T-helper 9 cell (primary cell): ENCODE results near the gene SEMA5A.

ENCODE experiments used
- DNase-seq: peaks from one replicate; pipeline ENCODE4 v3.0.0-alpha.2; 2020

Gene SEMA5A

GRCh38 chr5:9202636-9203035 lies 343.2 kb downstream of the SEMA5A start:
- no peak for DNase-seq

DNA sequence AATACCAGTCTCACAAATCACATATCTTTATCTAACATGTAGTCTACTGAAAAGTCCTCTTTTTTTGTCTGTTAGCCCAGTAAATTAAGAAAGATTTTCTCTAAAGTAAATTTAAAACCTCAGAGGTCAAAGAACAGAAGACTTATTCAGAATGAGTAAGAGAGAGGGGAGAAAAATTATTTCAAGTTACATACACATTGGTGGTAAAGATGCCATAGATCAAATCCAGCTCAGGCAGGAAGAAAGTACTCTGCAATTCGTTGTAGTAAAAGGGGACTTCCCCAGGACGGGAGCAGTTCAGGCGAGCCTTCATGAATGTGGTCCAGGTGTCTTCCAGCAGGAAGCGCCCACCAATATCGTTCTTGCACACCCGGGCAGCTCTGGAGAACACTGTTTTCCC lies 344.1 kb downstream of the SEMA5A start:
- DNase-seq = no peak

DNA sequence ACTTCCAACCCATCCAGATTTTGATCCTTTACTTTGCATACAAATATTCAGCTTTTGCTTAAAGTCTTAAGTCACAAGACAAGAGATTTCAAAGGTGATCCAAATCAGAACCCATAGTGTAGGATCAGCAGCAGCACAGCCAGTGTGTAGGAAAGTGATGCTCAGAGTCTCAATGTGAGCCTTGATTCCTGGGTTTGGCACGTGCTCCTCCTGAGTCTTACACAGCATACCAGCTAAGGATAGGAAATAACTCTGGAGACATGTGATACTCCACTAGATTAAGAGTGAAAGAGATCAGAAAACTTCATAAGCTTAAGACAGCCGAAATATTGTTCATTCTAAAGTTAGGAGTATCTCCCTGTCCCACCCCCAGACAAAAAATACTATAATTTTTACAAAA lies 344.9 kb downstream of the SEMA5A start:
- DNase-seq = no peak

GRCh38 chr5:9198394-9198793 lies 347.5 kb downstream of the SEMA5A start:
- DNase-seq = no peak

DNA sequence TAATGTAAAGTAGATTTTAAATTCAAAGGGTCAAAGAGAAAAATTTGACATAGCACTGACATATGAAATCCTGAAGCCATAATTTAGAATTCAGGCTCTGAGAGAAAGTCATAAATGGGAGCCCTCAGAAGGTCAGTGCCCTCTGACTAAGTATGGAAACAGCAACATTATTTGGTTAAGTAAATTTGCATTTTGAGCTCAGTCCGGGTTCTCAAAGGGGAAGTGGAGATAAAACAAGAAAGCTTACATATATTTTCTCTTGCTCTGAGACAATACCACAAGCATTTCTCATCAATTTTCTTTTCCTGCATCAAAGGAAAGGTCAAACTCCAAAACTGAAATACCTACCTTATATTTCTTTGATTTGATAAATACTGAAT lies 348.0 kb downstream of the SEMA5A start:
- no peak for DNase-seq

DNA sequence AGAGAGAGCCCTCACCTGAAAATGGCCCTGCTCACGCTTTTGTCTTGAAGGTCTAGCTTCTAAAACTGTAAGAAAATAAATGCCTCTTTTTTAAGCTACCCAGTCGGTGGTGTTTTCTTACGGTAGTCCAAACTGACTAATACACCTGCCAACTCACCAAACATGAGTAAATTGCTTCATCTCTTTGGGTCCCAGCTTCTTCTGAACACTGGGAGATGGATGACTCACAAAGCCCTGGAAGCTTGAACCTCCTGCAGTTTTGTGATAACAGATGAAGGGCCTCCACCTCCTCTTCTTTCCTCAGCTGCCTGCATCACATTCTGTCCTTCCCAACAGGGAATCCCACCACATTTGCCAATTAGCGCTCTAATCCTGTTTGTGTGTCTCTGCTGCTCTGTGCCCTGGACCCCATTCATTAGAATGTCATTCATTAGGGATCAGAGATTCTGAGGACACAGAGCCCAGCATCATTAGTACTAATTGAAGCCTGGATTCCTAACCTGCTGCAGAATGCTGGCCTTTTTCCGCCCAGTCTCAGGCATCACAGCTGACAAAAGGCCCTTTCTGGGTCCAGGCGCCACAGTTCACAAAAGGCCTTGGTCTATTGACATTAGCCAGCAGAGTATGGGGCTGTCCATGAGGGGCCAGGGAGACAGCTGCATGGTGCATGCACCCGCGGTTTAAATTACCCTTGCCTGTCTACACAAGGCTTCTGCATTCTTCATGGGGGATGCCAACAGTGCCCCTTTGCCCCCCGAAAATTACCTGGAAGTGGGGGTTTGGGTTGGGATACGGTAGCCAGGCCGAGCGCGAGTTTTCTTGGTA lies 349.3 kb downstream of the SEMA5A start:
- DNase-seq = no peak

GRCh38 chr5:9194509-9194908 lies 351.4 kb downstream of the SEMA5A start:
- DNase-seq = no peak

- DNase-seq = no peak
Measured at GRCh38 chr5:9192266-9192665, 353.6 kb downstream of the SEMA5A start.

DNA sequence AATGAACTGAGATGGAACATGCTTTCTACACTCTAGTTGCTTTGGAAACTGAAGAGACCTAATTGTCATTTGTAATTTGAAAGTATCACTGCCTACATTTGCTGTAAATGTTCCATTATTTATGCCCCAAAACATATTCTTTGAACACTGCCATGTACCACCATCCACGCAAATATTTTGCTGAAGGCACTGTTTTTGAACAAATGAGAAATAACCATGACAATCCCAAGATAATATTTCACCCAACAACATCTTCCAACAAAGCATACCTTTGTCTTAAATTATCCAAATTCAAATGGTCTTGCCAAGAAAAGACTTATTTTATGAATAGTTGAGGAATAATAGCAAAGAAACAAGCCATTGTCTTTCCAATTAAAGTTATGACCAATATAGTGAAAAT lies 356.2 kb downstream of the SEMA5A start:
- no peak for DNase-seq

DNA sequence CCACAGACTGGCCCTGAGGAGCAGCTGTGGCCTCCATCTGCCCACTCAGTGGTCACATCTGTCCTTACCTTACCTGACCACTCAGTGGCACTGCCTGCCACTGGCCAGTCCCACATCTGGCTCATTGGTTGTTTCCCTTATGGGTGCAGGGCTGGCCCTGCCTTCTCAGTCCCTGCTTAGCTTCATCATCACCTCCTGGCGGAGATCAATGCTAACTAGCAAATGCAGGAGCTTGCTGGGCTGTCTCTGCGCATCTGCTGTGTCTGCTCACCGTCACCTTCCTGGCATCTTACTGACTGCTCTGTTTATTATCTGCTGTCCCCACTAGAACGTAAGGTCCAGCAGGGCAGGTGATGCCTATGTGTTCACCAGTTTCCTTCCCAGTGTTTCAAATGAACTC lies 356.9 kb downstream of the SEMA5A start:
- DNase-seq = no peak

DNA sequence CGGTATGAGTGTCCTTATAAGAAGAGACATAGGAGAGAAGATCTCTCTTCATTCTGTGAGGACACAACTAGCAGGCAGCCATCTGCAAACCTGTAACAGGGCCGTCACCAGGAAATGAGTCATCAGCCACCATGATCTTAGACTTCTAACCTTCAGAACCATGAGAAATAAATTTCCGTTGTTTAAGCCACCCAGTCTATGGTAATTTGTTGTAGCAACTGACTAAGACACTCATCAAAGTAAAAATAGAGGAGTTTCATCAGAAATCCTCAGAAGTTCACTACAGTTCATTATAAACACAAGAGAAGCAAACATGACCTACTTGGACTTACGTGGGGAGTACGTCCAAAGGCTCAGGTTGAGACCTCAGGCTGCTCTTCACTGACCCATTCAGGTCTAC lies 357.7 kb downstream of the SEMA5A start:
- DNase-seq = no peak

GRCh38 chr5:9187614-9188013 lies 358.3 kb downstream of the SEMA5A start:
- DNase-seq = no peak

DNA sequence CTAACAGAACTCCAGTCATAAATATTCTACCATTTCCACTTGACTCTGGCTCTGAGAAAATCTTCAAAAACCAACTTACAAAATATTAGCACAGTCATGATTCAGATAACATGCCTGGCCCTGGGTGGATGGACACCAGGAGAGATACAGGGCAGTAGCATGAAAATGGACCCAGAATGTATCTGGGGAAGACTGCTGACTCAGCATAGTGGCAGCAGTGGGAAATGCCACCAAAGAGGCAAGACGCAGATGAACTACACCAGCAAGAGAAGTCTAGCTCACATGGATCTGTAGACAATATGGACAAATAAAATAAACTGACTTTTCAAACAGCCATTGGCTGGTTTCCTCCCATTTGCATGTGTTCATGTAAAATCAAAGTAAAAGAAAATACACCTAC lies 359.8 kb downstream of the SEMA5A start:
- no peak for DNase-seq

DNA sequence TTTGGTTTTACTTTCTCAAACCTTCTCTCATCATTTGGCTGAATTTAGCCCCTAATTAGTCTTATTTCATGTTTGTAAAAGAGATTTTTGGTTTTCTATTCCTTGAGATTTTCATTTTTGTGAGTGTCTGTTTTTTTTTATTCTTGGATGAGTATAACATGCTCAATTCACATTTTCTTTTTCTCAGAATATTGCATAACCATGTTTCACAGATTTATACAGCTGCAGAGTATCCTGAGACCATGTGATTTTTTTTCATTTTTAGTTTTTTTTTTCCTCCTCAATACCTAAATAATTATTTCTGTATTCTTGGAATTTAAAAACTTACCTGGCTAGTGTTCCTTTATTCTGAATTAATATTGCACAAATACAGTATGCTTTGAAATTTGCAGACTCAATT lies 361.9 kb downstream of the SEMA5A start:
- DNase-seq = no peak

DNA sequence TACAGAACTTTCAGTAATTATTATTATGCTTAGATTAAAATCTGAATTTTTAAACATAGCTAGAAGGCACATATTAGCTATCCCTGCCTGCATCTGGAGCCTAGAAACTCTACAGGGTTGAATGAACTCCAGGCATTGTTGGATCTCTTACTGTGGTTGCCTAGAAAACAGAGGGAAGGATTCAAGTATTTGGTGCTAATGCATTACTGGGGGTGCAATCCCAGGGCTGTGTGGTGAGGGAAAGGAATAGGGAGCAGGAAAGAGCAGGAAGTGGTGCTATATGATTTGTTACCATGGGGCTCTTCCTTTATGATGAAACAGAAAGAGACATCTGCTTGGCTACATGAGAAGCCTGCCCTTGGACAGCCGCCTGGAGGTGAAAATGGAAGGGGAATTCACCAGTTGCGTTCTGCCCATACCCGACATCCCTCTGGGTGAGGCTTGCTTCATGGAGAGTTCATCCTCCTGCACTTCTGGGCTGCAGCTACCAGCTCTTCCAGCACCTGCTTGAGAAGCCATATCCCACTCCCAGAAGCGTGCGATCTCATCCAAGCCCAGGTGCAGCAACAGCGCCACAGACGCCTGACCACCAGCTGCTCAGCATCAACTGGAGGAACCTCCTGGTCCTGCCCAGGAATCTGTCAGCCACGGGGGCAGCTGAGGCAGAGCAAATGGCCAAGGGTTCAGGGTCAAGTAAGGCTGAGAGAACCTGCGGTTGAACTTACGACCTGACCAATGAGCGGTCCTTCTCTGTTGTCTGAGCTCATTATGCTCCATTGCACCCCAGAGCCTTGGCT lies 362.8 kb downstream of the SEMA5A start:
- DNase-seq = no peak

- DNase-seq = no peak
Measured at GRCh38 chr5:9176641-9177040, 369.2 kb downstream of the SEMA5A start.

- no peak for DNase-seq
Measured at GRCh38 chr5:9174446-9174845, 371.4 kb downstream of the SEMA5A start.

DNA sequence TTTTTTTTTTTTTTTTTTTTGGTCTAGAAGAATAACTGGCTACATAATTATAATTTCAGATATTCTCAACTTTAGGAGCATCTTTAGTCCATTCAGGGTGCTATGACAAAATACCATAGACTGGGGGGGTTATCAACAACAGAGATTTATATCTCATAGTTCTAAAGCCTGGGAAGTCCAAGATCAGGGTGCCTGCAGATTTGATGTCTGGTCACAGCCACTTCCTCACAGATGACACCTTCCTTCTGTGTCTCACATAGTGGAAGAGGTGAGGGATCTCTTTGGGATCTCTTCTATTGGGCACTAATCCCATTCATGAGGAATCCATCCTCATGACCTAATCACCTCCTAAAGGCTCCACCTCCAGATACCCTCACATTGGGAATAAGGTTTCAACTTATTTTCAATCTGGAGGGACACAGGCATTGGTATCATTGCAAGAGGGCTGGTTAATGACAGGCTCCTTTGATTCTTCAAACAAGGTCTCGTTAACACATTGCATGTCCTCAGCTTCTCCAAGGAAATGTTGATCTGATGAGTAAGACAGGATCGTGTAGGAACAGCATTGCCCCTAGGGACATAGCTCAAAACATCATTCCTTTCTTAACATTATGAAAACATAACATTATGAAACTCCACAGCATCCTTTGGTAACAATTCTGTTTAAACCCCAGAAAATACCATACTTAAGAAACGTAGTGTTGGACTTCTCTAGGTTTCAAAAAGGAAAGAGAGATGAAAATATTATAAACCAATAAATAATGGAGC lies 372.4 kb downstream of the SEMA5A start:
- DNase-seq = no peak

DNA sequence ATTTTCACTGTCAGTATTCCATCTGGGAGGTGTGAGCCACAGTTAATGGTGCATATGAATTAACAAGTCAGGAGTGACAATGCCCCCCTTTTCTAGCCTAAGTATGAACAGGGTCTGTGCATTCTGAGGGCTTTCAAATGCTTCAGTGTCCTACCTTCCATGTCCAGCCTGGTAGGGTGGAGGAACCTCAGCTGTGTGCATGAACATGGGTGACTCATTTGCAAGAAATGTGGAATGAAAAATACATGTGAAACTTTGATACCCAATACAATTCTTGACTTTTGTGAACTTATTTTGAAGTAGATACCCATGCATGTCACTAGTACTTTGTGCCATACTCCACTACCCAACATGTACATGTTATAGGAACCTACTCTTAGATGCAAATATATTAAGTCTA lies 375.8 kb downstream of the SEMA5A start:
- no peak for DNase-seq

GRCh38 chr5:9169557-9169902 lies 376.3 kb downstream of the SEMA5A start:
- DNase-seq = no peak

- no peak for DNase-seq
Measured at GRCh38 chr5:9168791-9169556, 376.9 kb downstream of the SEMA5A start.

- no peak for DNase-seq
Measured at GRCh38 chr5:9166202-9167112, 379.4 kb downstream of the SEMA5A start.
